HEK293 (cell line): Measurements from ENCODE around the gene GTF3C4.

Experiments
- BCL11A ChIP-seq: fragments of 450-650 bp; formaldehyde crosslinking; IDR thresholded peaks from 2 replicates; pipeline ENCODE4 v1.5.1; 2016; ENCODE audit warnings: low read depth, missing biosample characterization, missing genetic modification characterization
- MZF1 ChIP-seq: fragments of 450-650 bp; formaldehyde crosslinking; IDR thresholded peaks from 2 replicates; pipeline ENCODE4 v1.5.1; 2017; ENCODE audit warnings: missing biosample characterization, missing genetic modification characterization, borderline replicate concordance
- ZBTB21 ChIP-seq: fragments of 450-650 bp; formaldehyde crosslinking; IDR thresholded peaks from 2 replicates; pipeline ENCODE4 v1.5.1; 2017; ENCODE audit warnings: missing biosample characterization, missing genetic modification characterization
- ZNF501 ChIP-seq: fragments of 450-650 bp; formaldehyde crosslinking; IDR thresholded peaks from 2 replicates; pipeline ENCODE4 v1.5.1; 2016; ENCODE audit warnings: missing biosample characterization, missing genetic modification characterization
- ZNF530 ChIP-seq: fragments of 450-650 bp; formaldehyde crosslinking; IDR thresholded peaks from 2 replicates; pipeline ENCODE4 v1.5.1; 2016; ENCODE audit warnings: low read depth, missing biosample characterization, missing genetic modification characterization
- ZNF623 ChIP-seq: fragments of 450-650 bp; formaldehyde crosslinking; IDR thresholded peaks from 2 replicates; pipeline ENCODE4 v1.5.1; 2016; ENCODE audit warnings: missing biosample characterization, missing genetic modification characterization
- TF ChIP-seq, protein P1 (sequence below): fragments of 450-650 bp; formaldehyde crosslinking; IDR thresholded peaks from 2 replicates; pipeline ENCODE4 v1.5.1; 2016; ENCODE audit warnings: missing biosample characterization, missing genetic modification characterization

DNA sequence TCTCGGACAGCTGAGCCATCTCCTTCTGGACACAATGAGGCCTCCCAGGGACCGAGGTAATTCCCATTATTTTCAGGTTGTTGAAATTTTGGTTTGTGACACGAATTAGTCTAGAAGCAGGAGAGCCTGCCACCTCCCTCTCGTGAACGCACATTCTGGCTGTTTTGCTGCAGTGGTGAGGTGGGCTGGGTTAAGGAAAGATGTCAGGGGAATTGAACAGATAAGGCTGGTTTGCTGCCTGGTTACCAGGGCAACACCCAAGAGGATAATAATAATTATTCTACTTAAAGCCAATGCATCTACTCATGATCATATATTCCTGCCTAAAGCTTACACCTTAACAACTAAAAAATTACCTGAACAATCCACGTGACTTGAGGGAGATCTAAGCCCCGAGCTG is 38.6 kb upstream of the GTF3C4 start:
- TF ChIP-seq MZF1 (tag by site-specific recombination) (no peak), ZNF501 (tag by site-specific recombination) (no peak), ZBTB21 (tag by site-specific recombination) (no peak), ZNF623 (tag by site-specific recombination) (no peak), BCL11A (tag by site-specific recombination) (no peak), ZNF530 (no peak)
- TF ChIP-seq, protein P1, sequence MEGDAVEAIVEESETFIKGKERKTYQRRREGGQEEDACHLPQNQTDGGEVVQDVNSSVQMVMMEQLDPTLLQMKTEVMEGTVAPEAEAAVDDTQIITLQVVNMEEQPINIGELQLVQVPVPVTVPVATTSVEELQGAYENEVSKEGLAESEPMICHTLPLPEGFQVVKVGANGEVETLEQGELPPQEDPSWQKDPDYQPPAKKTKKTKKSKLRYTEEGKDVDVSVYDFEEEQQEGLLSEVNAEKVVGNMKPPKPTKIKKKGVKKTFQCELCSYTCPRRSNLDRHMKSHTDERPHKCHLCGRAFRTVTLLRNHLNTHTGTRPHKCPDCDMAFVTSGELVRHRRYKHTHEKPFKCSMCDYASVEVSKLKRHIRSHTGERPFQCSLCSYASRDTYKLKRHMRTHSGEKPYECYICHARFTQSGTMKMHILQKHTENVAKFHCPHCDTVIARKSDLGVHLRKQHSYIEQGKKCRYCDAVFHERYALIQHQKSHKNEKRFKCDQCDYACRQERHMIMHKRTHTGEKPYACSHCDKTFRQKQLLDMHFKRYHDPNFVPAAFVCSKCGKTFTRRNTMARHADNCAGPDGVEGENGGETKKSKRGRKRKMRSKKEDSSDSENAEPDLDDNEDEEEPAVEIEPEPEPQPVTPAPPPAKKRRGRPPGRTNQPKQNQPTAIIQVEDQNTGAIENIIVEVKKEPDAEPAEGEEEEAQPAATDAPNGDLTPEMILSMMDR = no peak
